ENCODE results near the gene C1orf21.

C1orf21 gene

DNA sequence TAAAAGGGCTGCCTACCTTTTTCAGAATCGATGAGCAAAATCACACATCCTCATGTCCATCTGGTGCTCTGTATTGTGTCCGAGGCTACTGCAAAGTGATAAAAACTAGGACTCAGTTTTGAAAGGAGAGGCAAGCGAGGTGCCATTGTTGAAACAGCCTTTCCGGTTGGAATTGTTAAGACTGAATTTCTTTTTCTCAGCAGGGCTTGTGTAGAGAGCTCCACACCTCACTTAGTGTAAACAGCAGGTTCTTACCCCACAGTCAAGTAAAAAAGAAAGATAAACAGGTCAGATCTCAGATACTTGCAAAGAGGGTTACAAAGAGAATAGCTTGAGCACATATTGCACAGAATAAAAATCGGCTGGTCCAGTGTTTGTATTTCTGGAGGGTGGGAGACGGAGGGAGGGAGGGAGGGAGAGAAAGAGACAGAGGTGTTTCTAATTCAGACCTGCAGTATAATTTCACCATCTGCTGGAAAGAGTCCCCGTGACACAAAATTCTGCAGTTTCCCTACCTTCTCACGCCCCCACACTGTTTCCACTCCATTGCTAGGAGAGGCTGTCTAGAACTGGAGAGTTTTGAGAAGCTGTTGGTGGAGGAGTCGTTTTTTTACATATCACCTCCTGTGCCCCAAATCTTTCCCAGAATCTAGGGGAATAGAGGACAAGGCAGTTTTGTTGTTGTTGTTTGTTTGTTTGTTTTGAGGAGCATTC, 285.3 kb downstream of the C1orf21 start:
- DNase-seq: no peak

GRCh38 chr1:184673305-184673704, 286.5 kb downstream of the C1orf21 start:
- DNase-seq: no peak

DNA sequence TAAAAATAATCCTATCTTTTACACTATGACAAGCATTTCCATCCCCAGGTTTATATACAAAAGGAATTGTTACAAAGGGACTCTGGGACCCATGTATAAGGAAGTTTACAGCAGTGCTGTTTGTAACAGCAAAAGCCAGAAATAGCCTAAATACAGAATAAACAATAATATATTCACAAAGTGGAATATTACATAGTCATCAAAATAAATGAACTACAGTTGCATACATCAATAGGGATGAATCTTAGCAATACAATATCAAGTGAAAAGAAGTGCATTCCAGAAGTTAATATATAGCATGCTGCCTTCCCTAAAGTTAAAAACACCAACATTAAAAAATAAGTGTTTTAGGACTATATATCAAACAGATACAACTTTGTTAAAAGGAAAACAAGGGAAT, 290.5 kb downstream of the C1orf21 start:
- DNase-seq: no peak
